A549 treated with AZD9567 at 1 μM for 4 hours (cell line): ENCODE results near the gene LBHD1. TPM values are rescaled to one million over a fixed set of nuclear protein-coding genes. Genes with fewer than 3 reads are reported as not detected.

Experiments
- total RNA-seq: library from RNA; stranded (reverse); fragments of 200-300 nt; extraction: Qiagen RNA extraction; gene quantifications from 5 replicates; pipeline ENCODE4 v1.2.3, GENCODE V29; 2022; ENCODE audit not compliant: insufficient read depth

LBHD1 gene
- 2.6 to 5.1 TPM (median 4.1 TPM) in 5 replicates for total RNA-seq

DNA sequence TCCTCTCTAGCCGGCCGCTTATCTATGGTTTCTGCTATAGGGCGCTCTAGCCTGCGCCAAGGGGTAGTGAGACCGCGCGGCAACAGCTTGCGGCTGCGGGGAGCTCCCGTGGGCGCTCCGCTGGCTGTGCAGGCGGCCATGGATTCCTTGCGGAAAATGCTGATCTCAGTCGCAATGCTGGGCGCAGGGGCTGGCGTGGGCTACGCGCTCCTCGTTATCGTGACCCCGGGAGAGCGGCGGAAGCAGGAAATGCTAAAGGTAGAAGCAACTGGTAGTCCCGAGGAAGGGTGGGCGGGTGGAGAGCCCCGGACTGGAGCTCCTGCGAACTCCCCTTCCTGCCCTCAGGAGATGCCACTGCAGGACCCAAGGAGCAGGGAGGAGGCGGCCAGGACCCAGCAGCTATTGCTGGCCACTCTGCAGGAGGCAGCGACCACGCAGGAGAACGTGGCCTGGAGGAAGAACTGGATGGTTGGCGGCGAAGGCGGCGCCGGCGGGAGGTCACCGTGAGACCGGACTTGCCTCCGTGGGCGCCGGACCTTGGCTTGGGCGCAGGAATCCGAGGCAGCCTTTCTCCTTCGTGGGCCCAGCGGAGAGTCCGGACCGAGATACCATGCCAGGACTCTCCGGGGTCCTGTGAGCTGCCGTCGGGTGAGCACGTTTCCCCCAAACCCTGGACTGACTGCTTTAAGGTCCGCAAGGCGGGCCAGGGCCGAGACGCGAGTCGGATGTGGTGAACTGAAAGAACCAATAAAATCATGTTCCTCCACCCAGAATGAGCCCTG, at the start of gene LBHD1, which contains the start of gene UQCC3:
TSS of gene LBHD1 (minus strand) at position 660 of the 782 bp plus-strand sequence. CDS start 2,236 bp downstream, outside the sequence.
TSS of gene UQCC3 (plus strand) at position 66 of the 782 bp plus-strand sequence. CDS start at position 139, 73 bp downstream.

DNA sequence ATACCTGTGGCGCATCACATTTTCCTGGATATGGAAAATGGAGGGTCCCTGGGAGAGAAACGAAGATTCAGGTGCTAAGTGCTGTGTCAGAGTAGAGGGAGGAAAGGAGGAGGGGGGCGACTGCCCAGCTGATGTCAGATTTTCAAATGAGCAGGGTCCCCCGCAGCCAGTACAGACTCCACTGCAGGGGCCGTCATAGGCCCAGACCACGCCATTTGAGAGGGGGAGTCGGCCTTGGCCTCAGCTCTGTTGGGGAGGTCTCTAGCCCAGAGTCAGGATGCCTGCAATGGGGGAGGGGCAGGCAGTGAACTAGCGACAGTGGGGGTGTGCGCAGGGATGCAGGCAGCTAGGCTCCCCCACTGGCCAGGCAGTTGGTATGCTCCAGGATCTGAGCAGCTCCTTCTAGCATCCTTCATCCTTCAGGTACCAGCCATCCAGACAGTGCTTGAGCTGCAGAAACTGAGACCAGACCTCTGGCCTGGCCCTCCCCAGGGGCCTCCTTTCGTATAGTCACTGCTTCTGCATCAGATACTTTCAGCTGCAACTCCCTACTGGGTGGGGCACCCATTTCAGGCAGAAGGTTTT, 35.3 kb upstream of the LBHD1 start, which contains the start of the genes BSCL2 and GNG3:
TSS of gene BSCL2 (minus strand) at position 148 of the 585 bp plus-strand sequence. CDS start 229 bp downstream, outside the sequence.
TSS of gene GNG3 (plus strand) at position 400 of the 585 bp plus-strand sequence. CDS start 620 bp downstream, outside the sequence.

DNA sequence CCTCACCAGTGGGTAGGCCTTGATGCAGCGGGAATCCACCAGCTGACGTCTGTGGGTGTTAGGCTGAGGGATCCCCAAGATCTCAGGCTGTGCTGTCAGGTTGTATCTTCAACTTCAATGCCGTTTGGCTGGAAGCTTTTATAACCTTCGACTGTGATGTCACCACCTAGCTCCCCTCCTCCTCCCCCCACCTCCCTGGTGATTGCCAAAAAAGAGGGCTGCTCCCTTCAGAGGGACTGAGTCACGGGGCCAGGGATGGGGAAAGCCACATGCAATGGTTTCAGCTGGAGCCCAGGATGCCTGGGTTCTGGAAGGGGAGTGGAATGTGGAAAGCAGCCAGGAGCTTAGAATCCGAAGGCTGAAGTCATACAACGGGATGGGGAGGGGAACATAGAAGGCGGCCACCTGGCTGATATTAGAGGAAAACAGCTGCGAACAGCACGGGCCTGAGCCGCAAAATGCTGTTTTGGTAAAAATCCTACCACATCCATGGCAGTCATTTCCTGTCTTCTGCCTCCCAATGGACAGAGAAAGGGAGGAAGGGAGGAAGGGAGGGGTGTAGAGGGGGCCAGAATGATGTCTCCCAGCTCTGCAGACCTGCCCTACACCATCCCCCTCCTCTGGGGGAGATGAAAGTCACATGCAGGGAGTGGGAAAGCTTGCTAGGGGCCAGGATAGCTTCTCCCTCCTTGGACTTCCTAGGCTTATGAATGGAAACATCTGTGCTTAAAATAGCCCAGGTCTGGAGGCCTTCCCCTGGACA, 17.5 kb upstream of the LBHD1 start, which contains the start of gene LRRN4CL:
TSS of gene LRRN4CL (minus strand) at position 110 of the 763 bp plus-strand sequence. CDS start 1,022 bp downstream, outside the sequence.

DNA sequence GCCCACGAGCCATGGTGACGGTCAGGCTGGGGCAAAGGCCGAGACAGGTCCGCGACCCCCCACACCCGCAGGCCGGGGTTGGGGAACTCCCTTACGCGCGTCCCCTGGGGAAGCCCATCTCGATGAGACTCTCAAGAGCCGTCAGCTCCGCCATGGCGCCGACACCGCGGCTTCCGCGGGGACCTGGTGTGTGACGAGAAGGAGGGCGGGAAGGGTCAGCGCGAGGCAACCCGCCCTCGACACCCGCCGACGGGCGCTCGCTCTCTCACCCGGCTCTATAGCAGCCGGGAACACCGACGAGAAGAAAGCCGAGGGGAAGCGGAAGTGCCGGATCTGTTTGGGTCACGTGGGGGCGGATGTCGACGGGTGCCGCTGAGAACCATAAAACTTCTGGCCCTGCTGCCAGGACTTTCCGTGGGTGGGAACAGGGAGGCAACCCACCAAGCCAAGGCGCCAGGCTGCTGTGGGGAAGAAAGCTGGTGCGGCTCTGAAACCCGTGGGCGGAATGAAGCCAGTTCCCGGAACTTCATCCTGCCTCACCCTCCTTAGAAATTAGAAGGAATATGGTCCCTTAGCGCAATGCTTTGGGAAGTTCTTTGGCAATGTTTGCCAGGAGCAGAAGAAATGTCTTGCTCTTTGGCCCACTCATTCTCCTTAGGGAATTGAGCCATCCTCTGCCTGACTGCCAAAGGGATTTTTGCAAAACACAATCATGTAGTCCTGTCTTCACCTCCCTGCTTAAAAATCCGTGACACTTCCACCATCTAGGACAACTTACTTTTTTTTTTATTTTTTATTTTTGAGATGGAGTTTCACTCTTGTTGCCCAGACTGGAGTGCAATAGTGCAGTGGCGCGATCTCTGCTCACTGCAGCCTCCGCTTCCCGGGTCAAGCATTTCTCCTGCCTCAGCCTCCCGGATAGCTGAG, 7.0 kb upstream of the LBHD1 start, which contains the start of gene UBXN1:
TSS of gene UBXN1 (minus strand) at position 304 of the 927 bp plus-strand sequence. CDS start at position 154, 150 bp downstream.

DNA sequence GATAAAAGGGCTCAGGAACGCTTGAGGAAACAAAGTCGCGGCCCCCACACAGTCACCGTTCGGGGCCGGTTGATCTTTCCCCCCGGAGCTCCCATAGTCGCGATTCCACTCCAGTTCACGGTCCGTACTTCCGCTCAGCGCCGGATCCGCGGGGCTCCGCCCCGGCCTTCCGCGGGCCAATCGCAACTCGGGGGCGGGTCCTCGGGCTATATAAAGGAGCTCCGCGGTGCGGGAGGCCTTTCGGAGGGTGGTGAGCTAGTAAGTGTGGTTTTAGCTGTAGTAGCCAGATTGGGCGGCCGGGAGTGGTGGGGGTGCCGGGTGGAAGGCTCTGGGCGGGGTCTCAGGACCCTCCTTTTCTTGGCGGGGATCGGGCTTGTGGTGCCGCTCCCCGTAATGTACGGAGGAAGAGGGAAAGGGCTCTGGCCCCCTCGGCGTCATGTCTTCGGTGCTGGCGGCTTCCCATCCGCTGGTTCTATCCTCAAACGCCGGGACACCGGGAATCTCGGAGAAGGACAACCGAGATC, 6.9 kb downstream of the LBHD1 start, which contains the start of the genes C11orf98 and CSKMT:
TSS of gene C11orf98 (minus strand) at position 136 of the 524 bp plus-strand sequence. CDS start at position 95, 41 bp downstream.
TSS of gene CSKMT (plus strand) at position 238 of the 524 bp plus-strand sequence. CDS start 568 bp downstream, outside the sequence.

DNA sequence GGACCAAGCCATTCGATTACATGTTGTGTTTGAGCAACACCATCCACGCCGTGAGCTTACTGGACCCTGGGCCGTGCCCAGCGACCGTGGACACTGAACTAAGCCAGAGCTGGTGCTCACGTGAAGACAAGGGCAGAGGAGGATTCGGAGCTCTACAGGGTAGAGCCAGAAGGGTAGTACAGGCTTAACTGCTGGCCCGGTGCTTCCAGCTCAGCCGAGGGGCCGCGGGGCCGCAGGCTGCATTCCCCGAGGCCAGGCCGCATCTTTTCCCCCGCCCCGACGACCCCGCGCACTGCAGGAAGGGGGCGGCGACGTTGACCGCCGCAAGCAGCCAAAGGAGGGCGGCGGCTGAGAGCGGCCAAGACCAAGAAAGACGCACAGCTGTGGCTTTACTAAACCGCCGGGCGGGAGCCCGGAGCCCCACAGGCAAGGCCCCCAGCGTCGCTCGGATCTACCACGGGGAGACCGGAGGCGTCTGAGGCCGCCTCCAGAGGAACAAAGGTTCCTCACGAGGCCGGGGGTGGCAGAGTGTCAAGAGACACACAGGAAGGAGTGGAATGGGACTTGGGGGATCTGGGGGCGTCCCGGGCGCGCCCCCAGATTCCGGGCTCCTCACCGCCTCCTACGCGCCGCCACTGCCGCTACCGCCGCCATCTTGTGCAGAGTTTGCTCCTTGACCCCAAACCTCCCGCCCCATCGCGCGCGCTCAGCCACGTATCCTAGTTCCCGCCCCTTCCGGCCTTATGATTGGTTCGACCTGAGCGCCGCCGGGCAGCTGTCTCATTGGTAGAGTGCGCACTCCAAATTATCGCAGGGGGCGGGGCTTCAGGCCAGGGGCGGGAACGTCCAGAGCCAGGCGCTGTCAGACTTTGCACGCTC, 25.9 kb downstream of the LBHD1 start, which contains the start of gene GANAB:
TSS of gene GANAB (minus strand) at position 668 of the 879 bp plus-strand sequence. CDS start at position 654, 14 bp downstream.

DNA sequence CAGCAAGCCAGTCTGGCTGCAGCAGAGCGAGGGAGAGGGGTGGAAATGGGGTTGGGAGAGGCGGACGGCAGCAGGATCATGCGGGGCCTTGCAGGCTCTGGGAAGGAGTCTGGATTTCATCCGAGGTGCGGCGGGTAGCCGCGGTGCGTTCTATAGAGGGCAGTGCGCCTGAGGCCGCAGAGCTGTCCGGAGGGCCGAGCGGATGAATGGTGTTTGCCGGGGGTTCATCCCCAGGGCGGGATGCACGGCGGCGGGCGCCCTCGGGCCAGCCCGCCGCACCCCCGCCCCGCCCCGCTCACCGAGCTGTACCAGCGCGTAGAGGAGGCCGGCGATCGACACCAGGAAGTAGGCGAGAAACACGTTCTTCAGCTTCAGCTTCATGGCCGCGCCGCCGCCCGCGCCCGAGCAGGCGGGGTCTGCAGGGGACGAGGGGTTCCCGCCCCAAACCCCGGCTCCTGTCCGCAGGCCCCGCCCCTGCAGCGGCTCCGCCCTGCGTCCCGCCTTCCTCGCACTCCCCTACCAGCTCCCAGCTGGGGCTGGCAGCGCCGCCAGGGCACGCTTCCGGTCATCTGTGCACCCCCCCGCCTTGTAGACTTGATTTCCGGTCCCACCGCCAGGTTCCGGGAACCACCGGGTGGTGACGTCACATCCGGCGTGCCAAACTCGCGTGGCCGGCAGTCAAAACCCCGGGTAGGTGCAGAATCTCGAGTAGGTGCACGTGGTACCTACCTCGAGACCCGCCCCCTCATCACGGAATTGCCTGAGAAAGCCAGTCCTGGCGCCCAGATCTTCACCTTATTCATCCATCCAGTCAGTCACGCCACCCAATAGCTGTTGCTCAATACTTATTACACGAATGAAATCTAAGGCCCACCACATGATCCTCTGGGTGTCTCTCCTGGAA, 50.2 kb downstream of the LBHD1 start, which contains the start of gene B3GAT3:
TSS of gene B3GAT3 (minus strand) at position 420 of the 904 bp plus-strand sequence. CDS start at position 381, 39 bp downstream.

Other genes starting within 250 kb of the LBHD1 start
- gene AHNAK, start 125.5 kb downstream of the LBHD1 start, total RNA-seq: 302 to 368 TPM (median 355 TPM) in 5 replicates
- 1,906 to 2,030 TPM (median 1,958 TPM) in 5 replicates for gene EEF1G, start 98.4 kb downstream of the LBHD1 start, total RNA-seq
- gene TUT1, start 80.7 kb downstream of the LBHD1 start, total RNA-seq: 11.0 to 17.1 TPM (median 16.1 TPM) in 5 replicates
- 78.1 to 84.0 TPM (median 82.0 TPM) in 5 replicates for gene MTA2, start 70.4 kb downstream of the LBHD1 start, total RNA-seq
- 19.0 to 24.5 TPM (median 22.2 TPM) in 5 replicates for gene EML3, start 59.5 kb downstream of the LBHD1 start, total RNA-seq
- gene ROM1, start 59.0 kb downstream of the LBHD1 start, total RNA-seq: 1.6 to 4.0 TPM (median 3.3 TPM) in 5 replicates
- gene B3GAT3, start 50.3 kb downstream of the LBHD1 start, total RNA-seq: 31.5 to 62.5 TPM (median 57.4 TPM) in 5 replicates
- gene GANAB, start 25.7 kb downstream of the LBHD1 start, total RNA-seq: 235 to 274 TPM (median 257 TPM) in 5 replicates
- 23.9 to 26.5 TPM (median 25.3 TPM) in 5 replicates for gene INTS5, start 19.0 kb downstream of the LBHD1 start, total RNA-seq
- gene C11orf98, start 7.1 kb downstream of the LBHD1 start, total RNA-seq: 105 to 143 TPM (median 136 TPM) in 5 replicates
- gene CSKMT, start 7.0 kb downstream of the LBHD1 start, total RNA-seq: 13.6 to 21.8 TPM (median 18.4 TPM) in 5 replicates
- 19.0 to 37.4 TPM (median 35.6 TPM) in 5 replicates for gene UQCC3, start 594 bp downstream of the LBHD1 start, total RNA-seq
- gene UBXN1, start 6.8 kb upstream of the LBHD1 start, total RNA-seq: 86.8 to 127 TPM (median 119 TPM) in 5 replicates
- 0.06 to 0.13 TPM (median 0.10 TPM) in 4 of 5 replicates, not detected in the other for gene LRRN4CL, start 17.3 kb upstream of the LBHD1 start, total RNA-seq
- 42.8 to 90.9 TPM (median 77.6 TPM) in 5 replicates for gene BSCL2, start 35.2 kb upstream of the LBHD1 start, total RNA-seq
- gene GNG3, start 35.4 kb upstream of the LBHD1 start, total RNA-seq: 0.09 TPM in 1 of 5 replicates, not detected in the others
- gene HNRNPUL2, start 55.2 kb upstream of the LBHD1 start, total RNA-seq: 37.9 to 42.5 TPM (median 40.9 TPM) in 5 replicates
- 30.4 to 50.8 TPM (median 32.7 TPM) in 5 replicates for gene TTC9C, start 56.2 kb upstream of the LBHD1 start, total RNA-seq
- 1.0 to 2.9 TPM (median 1.3 TPM) in 5 replicates for gene ZBTB3, start 81.9 kb upstream of the LBHD1 start, total RNA-seq
- 165 to 192 TPM (median 183 TPM) in 5 replicates for gene POLR2G, start 89.3 kb upstream of the LBHD1 start, total RNA-seq
- gene TAF6L, start 99.1 kb upstream of the LBHD1 start, total RNA-seq: 14.2 to 15.2 TPM (median 14.7 TPM) in 5 replicates
- 66.2 to 95.9 TPM (median 86.1 TPM) in 5 replicates for gene TMEM179B, start 115.1 kb upstream of the LBHD1 start, total RNA-seq
- 20.3 to 33.0 TPM (median 29.3 TPM) in 5 replicates for gene TMEM223, start 119.7 kb upstream of the LBHD1 start, total RNA-seq
- 59.2 to 67.6 TPM (median 64.3 TPM) in 5 replicates for gene NXF1, start 133.2 kb upstream of the LBHD1 start, total RNA-seq
- 18.0 to 29.8 TPM (median 27.4 TPM) in 5 replicates for gene STX5, start 159.8 kb upstream of the LBHD1 start, total RNA-seq
- gene TEX54, start 160.6 kb upstream of the LBHD1 start, total RNA-seq: not detected in 5 replicates
- gene WDR74, start 167.3 kb upstream of the LBHD1 start, total RNA-seq: 56.0 to 86.0 TPM (median 83.4 TPM) in 5 replicates
- gene SLC3A2, start 208.6 kb upstream of the LBHD1 start, total RNA-seq: 779 to 1,086 TPM (median 990 TPM) in 5 replicates
- gene CHRM1, start 249.1 kb upstream of the LBHD1 start, total RNA-seq: 0.03 to 0.06 TPM (median 0.03 TPM) in 3 of 5 replicates, not detected in the others